HG02970 (cell line): ENCODE data around the gene FBXO11.
A peak's percentile ranks its signal among the peaks of the same experiment; 100 is the strongest.
"Not testable (repeated sequence)": the region's sequence is repeated elsewhere in the genome, so short reads cannot be mapped to it uniquely, and the experiment has no call there.

Experiments
- ATAC-seq: cut with Tn5 transposase; IDR thresholded peaks from one replicate; pipeline ENCODE4 v1.9.1; 2021; ENCODE audit warnings: mild to moderate bottlenecking, moderate library complexity, moderate number of reproducible peaks; ENCODE audit not compliant: unreplicated experiment, low FRiP score

Gene FBXO11

GRCh38 chr2:47906157-47907038 is at the start of gene FBXO11:
TSS of gene FBXO11 (minus strand) at chr2:47906498. CDS start at chr2:47905720, 778 bp downstream.
- peak; percentile 82 for ATAC-seq

DNA sequence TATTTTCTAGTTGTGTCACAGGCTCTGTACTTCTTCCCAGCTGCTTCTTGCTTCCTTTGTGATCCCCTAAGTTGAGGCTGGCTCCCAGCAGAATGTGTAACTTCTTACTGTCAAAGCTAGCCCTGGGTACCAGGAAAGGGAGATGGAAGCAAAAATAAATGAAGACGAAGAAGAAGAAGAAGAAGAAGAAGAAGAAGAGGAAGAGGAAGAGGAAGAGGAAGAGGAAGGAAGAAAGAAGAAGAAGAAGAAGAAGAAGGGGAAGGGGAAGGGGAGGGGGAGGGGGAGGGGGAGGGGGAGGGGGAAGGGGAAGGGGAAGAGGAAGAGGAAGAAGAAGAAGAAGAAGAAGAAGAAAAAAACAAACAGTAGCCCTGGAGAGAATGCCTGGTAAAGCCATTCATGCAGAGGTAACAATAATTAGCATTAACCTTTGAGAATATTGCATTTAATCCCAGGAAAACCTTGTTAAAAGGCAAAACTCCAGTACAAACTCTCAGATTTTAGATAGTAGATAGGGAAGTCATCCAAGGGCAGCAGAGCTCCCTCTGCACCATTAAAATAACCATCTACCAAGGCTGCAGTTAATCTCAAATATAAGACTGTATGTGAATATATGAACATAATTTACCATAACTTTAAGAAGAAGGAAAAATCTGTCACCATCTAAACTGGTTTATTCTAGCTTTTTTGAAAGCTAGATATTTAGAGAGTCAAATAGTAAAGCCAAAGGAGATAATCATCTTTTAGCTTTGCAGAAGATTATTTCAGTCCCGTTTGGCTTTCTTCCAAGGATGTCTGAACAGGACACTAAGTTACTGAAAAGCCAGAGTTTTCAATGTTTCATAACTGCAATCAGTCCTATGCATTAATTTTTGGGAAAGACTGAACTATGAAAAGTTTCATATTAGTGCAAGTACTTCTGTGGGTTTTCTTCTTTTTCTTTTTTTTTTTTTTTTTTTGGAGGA is 44.3 kb upstream of the FBXO11 start:
- ATAC-seq, result no peak

DNA sequence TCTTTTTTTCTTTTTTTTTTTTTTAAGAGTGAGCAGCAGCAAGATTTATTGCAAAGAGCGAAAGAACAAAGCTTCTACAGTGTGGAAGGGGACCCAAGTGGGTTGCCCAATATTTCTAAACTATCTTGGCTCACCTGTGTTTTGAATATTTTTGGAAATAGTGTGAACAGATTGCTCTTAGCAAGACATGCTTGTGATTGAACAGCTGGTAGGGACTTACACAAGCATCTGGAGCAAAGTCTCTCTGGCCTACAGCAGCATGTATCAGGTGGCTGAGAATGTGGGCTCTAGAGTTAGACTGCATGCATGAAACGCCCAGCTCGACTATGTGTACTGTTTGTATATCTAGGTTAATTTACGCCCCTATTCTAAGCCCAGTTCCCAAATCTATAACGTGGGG is 40.3 kb upstream of the FBXO11 start:
- ATAC-seq, result no peak

- no peak for ATAC-seq
These were observed 38.9 kb upstream of the FBXO11 start for GRCh38 chr2:47945046-47945781.

DNA sequence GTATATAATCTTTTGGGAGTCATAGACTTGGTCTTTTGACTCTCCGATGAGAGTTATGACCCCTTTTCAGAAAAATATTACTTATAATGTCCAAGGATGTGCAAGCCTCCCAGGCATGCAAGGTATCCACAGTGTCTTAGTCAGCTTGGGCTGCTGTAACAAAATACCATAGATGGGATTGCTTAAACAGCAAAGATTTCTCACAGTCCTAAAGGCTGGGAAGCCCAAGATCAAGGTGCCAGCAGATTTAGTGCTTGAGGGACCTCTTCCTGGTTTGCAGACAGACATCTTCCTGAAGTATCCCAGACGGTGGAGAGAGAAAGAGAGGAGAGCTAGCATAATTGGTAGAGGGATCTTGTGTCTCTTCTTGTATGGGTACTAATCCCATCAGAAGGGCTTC is 35.6 kb upstream of the FBXO11 start:
- no peak for ATAC-seq

DNA sequence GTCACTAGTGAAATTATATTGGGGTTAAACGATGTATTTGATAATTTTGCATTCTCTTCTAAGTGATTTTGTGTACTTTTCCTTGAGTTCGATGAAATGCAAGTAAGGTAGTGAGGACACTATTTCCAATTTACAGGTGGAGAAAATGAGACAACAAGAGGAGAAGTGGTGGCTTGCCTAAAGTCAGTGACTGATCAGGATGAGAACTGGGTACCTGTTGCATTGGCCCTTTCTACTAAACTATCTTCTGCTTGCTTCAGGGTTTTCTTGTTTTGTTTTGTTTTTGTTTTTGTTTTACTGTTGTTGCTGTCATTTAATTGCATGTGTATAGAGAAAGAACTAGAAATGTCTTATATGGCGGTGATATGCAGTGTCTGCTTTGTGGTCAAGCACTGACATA is 31.4 kb upstream of the FBXO11 start:
- ATAC-seq, result no peak

DNA sequence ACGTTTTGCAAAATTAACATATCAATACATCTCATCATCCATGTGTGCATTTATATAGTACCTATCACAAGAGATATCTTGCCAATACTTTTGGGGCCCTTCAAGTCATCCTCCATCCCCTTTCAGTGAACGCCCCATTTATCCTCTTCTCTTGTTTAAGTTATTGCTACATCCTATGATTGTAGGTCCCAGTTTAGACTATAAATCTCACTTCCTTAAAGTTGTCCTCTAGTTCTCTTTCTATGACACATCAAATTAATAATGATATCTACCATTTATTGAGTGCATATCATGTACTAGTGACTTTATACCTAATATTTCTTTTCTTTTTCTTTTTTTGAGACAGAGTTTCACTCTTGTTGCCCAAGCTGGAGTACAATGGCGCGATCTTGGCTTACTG is 28.8 kb upstream of the FBXO11 start:
- ATAC-seq, result no peak

GRCh38 chr2:47918043-47918442 is 11.7 kb upstream of the FBXO11 start:
- no peak for ATAC-seq

- no peak for ATAC-seq
These were observed 11.1 kb upstream of the FBXO11 start for GRCh38 chr2:47917276-47917961.

- ATAC-seq, result no peak
These were observed 10.1 kb upstream of the FBXO11 start for GRCh38 chr2:47916412-47916811.

- ATAC-seq, result not testable (repeated sequence)
These were observed 4.4 kb upstream of the FBXO11 start for GRCh38 chr2:47910662-47911061.

DNA sequence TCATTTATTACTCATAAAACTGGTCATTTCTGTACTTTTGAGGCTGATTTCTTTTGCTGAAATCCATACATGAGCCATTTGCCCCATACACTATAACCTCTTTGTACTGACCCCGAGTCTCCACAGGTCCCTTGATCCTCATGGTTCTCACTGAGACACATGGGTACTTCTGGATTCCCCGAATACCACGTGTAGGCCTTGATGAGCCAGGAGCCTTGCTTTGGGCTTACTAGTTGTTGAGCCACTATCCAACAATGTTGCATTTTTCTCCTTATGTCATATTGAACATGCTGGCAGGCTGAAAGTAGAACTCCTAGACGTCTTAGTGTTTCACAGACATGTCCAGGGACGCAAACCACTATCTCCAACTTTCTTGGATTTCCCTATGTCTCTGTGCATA is 2.4 kb upstream of the FBXO11 start:
- no peak for ATAC-seq

GRCh38 chr2:47907039-47907781 is 912 bp upstream of the FBXO11 start:
- ATAC-seq, result no peak

DNA sequence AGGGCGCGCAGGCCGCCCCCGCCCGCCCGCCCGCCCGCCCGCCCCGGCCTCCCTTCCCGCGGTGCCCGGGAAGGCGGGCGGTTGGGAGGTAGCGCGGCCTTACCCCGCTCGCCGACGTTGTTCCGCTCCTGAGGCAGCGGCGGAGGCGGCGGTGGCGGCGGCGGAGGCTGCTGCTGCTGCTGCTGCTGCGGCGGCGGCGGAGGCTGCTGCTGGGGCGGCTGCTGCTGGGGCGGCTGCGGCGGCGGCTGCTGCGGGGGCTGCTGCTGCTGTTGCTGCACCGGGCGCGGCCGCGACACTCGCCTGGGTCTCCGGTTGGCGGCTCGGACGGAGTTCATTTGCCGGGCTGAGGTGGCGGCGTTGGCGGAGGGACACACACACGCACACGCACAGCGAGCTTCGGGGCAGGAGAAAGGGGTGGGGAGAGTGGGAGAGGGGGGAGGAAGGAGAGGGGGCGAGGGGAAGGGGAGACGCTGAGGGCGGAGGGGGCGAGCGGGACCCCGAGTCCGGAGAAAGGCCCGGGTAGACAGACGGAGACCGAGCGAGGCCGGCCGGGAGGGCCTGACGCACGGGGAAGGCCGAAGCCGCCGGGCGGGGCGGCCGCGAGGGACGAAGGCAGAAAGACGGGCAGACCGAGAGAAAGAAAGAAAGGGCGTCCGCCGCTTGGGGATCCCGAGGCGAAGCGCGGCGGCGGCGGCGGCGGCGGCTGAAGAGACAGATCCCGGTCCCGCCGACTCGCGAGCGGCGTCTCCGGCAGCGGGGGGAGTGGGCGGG is 727 bp downstream of the FBXO11 start:
- peak; percentile 18 for ATAC-seq

- ATAC-seq, result no peak
These were observed 2.4 kb downstream of the FBXO11 start for GRCh38 chr2:47903781-47904490.

GRCh38 chr2:47901892-47902291 is 4.4 kb downstream of the FBXO11 start:
- not testable (repeated sequence) for ATAC-seq

DNA sequence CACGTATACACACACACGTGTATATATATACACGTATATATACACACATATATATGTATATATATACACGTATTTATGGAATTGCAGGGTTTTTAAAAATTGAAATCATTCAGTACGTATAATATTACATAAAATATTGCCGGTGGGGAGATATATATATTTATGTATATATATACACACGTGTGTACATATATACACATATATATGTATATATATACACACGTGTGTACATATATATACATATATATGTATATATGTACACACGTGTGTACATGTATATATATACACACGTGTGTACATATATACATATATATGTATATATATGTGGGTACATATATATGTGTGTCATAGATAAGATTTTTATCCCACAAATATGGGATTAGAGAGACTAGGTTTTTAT is 5.4 kb downstream of the FBXO11 start:
- ATAC-seq, result no peak
